Osteoblast (primary cell): ENCODE measurements around the gene SEMA4A. TPM values are rescaled to one million over a fixed set of nuclear protein-coding genes. Genes with fewer than 3 reads are reported as not detected.

Experiments used
- DNase-seq: peaks from one replicate; pipeline ENCODE4 v3.0.0; 2011; ENCODE audit warnings: low spot score, mixed read lengths; ENCODE audit not compliant: insufficient read length; ENCODE audit errors: missing footprints
- H2AFZ ChIP-seq: 2 replicates; pipeline ENCODE4 v1.6.0; 2011; ENCODE audit warnings: mild to moderate bottlenecking, low read length
- H3K27ac ChIP-seq: 2 replicates; pipeline ENCODE4 v1.5.1; 2011; ENCODE audit warnings: mild to moderate bottlenecking, low read depth, low read length, moderate library complexity
- H3K27me3 ChIP-seq: 2 replicates; pipeline ENCODE4 v1.6.0; 2012; ENCODE audit warnings: mild to moderate bottlenecking, control low read depth, inconsistent platforms, low read length, moderate library complexity; ENCODE audit not compliant: insufficient read depth
- H3K36me3 ChIP-seq: 2 replicates; pipeline ENCODE4 v1.5.1; 2011; ENCODE audit warnings: mild to moderate bottlenecking, low read length, control low read depth, moderate library complexity; ENCODE audit not compliant: insufficient read depth
- H3K4me1 ChIP-seq: 2 replicates; pipeline ENCODE4 v1.5.1; 2011; ENCODE audit warnings: mild to moderate bottlenecking, low read length, control low read depth, moderate library complexity; ENCODE audit not compliant: insufficient read depth
- H3K4me2 ChIP-seq: 2 replicates; pipeline ENCODE4 v1.6.0; 2011; ENCODE audit warnings: mild to moderate bottlenecking, low read length; ENCODE audit not compliant: insufficient read depth
- H3K4me3 ChIP-seq: fragments of 200-600 bp; sonication (generic); 3 replicates; pipeline ENCODE4 v1.5.1; 2012; ENCODE audit warnings: mild to moderate bottlenecking, low read length, inconsistent platforms; ENCODE audit not compliant: insufficient read depth
- H3K79me2 ChIP-seq: 2 replicates; pipeline ENCODE4 v1.6.0; 2012; ENCODE audit warnings: mild to moderate bottlenecking, low read length, control low read depth, inconsistent platforms; ENCODE audit not compliant: insufficient read depth
- H3K9me3 ChIP-seq: 2 replicates; pipeline ENCODE4 v1.5.1; 2011; ENCODE audit warnings: low read depth, low read length, control low read depth
- H4K20me1 ChIP-seq: 2 replicates; pipeline ENCODE4 v1.6.0; 2012; ENCODE audit warnings: mild to moderate bottlenecking, low read length, control low read depth; ENCODE audit not compliant: insufficient read depth
- small RNA-seq: library from RNA; depleted of rRNA; stranded (forward); fragments of <200 nt; gene quantifications from one replicate; pipeline ENCODE3, GENCODE V24; 2012
- total RNA-seq: library from RNA; depleted of rRNA; stranded (reverse); fragments of >200 nt; gene quantifications from 2 replicates; pipeline ENCODE4 v1.2.3, GENCODE V29; 2012
- TF ChIP-seq, protein P1 (sequence below): IDR thresholded peaks from 2 replicates; pipeline ENCODE4 v1.5.1; 2011; ENCODE audit warnings: mild to moderate bottlenecking, low read depth, low read length, moderate library complexity; ENCODE audit errors: extremely low read depth

SEMA4A gene
- total RNA-seq, 1 donor: 1.8 TPM

DNA sequence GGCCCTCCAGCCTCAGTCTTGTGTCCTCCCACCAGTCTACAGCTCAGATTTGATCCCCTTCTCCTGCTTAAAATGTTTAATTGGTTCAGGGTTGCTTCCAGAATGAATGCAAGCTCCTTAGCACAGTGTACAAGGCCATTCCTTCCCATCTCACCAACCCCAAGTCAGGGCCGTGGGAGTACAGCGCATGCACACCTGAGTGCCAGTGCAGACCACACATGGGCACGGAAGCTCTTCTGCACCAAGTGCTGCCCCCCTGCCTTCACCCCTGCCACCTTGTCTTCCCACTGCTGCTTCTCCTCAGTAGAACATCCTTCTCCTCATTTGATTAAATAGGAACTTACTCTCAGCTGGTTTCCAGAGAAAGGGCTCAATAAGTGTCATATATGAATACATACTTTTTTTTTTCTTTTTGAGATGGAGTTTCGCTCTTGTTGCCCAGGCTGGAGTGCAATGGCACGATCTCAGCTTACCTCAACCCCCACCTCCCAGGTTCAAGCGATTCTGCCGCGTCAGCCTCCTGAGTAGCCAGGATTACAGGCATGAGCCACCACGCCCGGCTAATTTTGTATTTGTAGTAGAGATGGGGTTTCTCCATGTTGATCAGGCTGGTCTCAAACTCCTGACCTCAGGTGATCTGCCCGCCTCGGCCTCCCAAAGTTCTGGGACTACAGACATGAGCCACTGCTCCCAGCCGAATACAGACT, 68.8 kb downstream of the SEMA4A start:
- TF ChIP-seq, protein P1, sequence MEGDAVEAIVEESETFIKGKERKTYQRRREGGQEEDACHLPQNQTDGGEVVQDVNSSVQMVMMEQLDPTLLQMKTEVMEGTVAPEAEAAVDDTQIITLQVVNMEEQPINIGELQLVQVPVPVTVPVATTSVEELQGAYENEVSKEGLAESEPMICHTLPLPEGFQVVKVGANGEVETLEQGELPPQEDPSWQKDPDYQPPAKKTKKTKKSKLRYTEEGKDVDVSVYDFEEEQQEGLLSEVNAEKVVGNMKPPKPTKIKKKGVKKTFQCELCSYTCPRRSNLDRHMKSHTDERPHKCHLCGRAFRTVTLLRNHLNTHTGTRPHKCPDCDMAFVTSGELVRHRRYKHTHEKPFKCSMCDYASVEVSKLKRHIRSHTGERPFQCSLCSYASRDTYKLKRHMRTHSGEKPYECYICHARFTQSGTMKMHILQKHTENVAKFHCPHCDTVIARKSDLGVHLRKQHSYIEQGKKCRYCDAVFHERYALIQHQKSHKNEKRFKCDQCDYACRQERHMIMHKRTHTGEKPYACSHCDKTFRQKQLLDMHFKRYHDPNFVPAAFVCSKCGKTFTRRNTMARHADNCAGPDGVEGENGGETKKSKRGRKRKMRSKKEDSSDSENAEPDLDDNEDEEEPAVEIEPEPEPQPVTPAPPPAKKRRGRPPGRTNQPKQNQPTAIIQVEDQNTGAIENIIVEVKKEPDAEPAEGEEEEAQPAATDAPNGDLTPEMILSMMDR: no peak
- no peak for DNase-seq
- Histone ChIP-seq H2AFZ (no peak overlapping the region), H3K4me1 (peaks cover 20% of the 10 kb centered on the region), H4K20me1 (peaks cover 13% of the 10 kb centered on the region), H3K36me3 (peaks cover 37% of the 10 kb centered on the region), H3K9me3 (no peaks in the 10 kb centered on the region), H3K79me2 (peaks cover 13% of the 10 kb centered on the region), H3K27me3 (no peaks in the 10 kb centered on the region), H3K27ac (no peak overlapping the region), H3K4me3 (no peak overlapping the region), H3K4me2 (no peak overlapping the region)

DNA sequence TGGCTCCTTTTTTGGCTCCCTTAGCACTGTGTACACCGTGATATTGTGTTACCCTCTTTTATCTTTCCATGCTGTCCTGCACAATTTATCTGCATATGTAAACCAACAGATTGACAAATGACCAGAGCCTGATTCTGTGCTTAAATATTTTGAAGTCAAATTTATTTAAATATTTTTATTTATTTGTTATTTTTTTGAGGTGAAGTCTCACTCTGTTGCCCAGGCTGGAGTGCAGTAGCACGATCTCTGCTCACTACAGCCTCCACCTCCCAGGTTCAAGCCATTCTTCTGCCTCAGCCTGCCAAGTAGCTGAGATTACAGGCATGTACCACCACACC, 72.3 kb downstream of the SEMA4A start:
- Histone ChIP-seq H3K27ac (no peak overlapping the region), H3K27me3 (no peaks in the 10 kb centered on the region), H3K9me3 (no peaks in the 10 kb centered on the region), H3K79me2 (peaks cover 8% of the 10 kb centered on the region), H3K36me3 (peaks cover 43% of the 10 kb centered on the region), H2AFZ (no peak overlapping the region), H3K4me2 (no peak overlapping the region), H4K20me1 (peaks cover 13% of the 10 kb centered on the region), H3K4me1 (peaks cover 9% of the 10 kb centered on the region), H3K4me3 (no peak overlapping the region)
- TF ChIP-seq, protein P1: no peak
- no peak for DNase-seq

DNA sequence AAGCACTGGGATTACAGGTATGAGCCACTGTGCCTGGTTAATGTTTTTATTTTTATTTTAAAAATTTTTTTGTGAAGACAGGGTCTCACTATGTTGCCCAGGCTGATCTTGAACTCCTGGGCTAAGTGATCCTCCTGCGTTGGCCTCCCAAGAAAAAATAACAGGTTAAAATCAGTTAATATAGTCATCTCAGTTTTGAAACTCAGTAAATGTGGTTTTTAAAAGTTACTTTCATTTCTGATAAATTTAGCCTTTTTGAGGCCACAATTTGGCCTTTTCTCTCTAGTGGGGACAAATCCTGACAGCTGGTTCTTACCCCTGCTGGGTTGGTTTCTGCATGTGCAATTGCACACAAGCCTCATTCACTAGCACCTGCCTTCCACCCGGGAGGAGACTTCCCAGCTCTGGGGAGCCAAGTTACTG, 72.7 kb downstream of the SEMA4A start:
- Histone ChIP-seq H3K79me2 (peaks cover 5% of the 10 kb centered on the region), H2AFZ (no peak overlapping the region), H3K27ac (no peak overlapping the region), H3K4me1 (peaks cover 9% of the 10 kb centered on the region), H3K9me3 (no peaks in the 10 kb centered on the region), H3K4me2 (no peak overlapping the region), H3K4me3 (no peak overlapping the region), H3K36me3 (peaks cover 38% of the 10 kb centered on the region), H4K20me1 (peaks cover 13% of the 10 kb centered on the region), H3K27me3 (no peaks in the 10 kb centered on the region)
- TF ChIP-seq, protein P1: no peak
- no peak for DNase-seq

DNA sequence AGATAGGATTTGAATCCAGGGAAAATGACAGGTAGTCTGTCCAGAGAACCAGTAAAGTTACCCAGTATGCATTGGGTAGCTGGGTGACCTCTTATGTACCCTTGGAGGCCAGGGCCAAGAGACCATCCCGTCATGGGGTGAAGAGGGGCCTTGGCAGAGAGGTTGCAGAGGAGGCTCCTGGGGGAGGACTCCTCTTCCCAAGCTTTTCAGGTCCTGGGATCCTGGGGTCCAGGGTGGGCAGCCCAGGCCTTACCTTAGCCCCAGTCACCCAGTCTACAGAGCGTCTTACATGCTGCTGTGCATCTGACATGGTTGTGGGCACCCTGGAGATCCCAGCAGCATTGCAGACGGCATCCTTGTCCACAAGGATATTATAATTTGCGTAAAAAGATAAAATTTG, 73.4 kb downstream of the SEMA4A start:
- no peak overlapping the region for H2AFZ ChIP-seq
- no peaks in the 10 kb centered on the region for H3K27me3 ChIP-seq
- no peak for DNase-seq
- H3K4me2 ChIP-seq: no peak overlapping the region
- TF ChIP-seq, protein P1: no peak
- peaks cover under 1% of the 10 kb centered on the region for H3K79me2 ChIP-seq
- H3K4me1 ChIP-seq: peaks cover 9% of the 10 kb centered on the region
- no peaks in the 10 kb centered on the region for H3K9me3 ChIP-seq
- H3K27ac ChIP-seq: no peak overlapping the region
- no peak overlapping the region for H3K4me3 ChIP-seq
- H3K36me3 ChIP-seq: peaks cover 34% of the 10 kb centered on the region
- H4K20me1 ChIP-seq: peaks cover 10% of the 10 kb centered on the region

Small RNAs within 50 kb of the gene (small RNA-seq; reads per million reads assigned to genes)
- gene RF00568: not detected

Other genes with a start within 250 kb of the SEMA4A start
- 36.9 and 39.5 TPM in 2 replicates for gene RIT1, start 242.2 kb upstream of the SEMA4A start, total RNA-seq
- gene KHDC4, start 219.2 kb upstream of the SEMA4A start, total RNA-seq: 32.7 and 37.3 TPM in 2 replicates
- gene RXFP4, start 211.9 kb upstream of the SEMA4A start, total RNA-seq: not detected in 2 replicates
- gene ARHGEF2, start 175.0 kb upstream of the SEMA4A start, total RNA-seq: 166 and 183 TPM in 2 replicates
- 332 and 415 TPM in 2 replicates for gene SSR2, start 132.6 kb upstream of the SEMA4A start, total RNA-seq
- 10.6 and 13.0 TPM in 2 replicates for gene UBQLN4, start 99.8 kb upstream of the SEMA4A start, total RNA-seq
- gene LAMTOR2, start 98.8 kb upstream of the SEMA4A start, total RNA-seq: 36.6 and 40.1 TPM in 2 replicates
- not detected in 2 replicates for gene RAB25, start 92.4 kb upstream of the SEMA4A start, total RNA-seq
- gene MEX3A, start 71.1 kb upstream of the SEMA4A start, total RNA-seq: 0.88 and 1.1 TPM in 2 replicates
- 774 and 854 TPM in 2 replicates for gene LMNA, start 38.9 kb upstream of the SEMA4A start, total RNA-seq
- 15.0 and 15.2 TPM in 2 replicates for gene SLC25A44, start 40.5 kb downstream of the SEMA4A start, total RNA-seq
- gene PMF1, start 59.4 kb downstream of the SEMA4A start, total RNA-seq: 31.2 and 34.0 TPM in 2 replicates
- gene BGLAP, start 88.6 kb downstream of the SEMA4A start, total RNA-seq: 1.5 and 2.2 TPM in 2 replicates
- 0.36 and 0.59 TPM in 2 replicates for gene PAQR6, start 94.5 kb downstream of the SEMA4A start, total RNA-seq
- gene SMG5, start 129.2 kb downstream of the SEMA4A start, total RNA-seq: 49.2 and 50.7 TPM in 2 replicates
- gene TMEM79, start 130.7 kb downstream of the SEMA4A start, total RNA-seq: 0.88 and 1.4 TPM in 2 replicates
- 118 and 137 TPM in 2 replicates for gene GLMP, start 142.1 kb downstream of the SEMA4A start, total RNA-seq
- not detected in 2 replicates for gene VHLL, start 145.7 kb downstream of the SEMA4A start, total RNA-seq
- 258 and 276 TPM in 2 replicates for gene CCT3, start 184.7 kb downstream of the SEMA4A start, total RNA-seq
- gene TSACC, start 184.9 kb downstream of the SEMA4A start, total RNA-seq: 0.36 TPM in 1 of 2 replicates, not detected in the other
- not detected in 2 replicates for gene RHBG, start 215.6 kb downstream of the SEMA4A start, total RNA-seq